B cell (primary cell): ENCODE measurements around the gene FAM229A. TPM values are rescaled to one million over a fixed set of nuclear protein-coding genes. Genes with fewer than 3 reads are reported as not detected.
A peak's percentile ranks its signal among the peaks of the same experiment; 100 is the strongest.

ENCODE experiments used
- ATAC-seq: fragments of 200-7000 bp; cut with Tn5 transposase; one replicate; pipeline ENCODE4 v1.10.0; 2021; ENCODE audit warnings: low read depth, mild to moderate bottlenecking, moderate number of reproducible peaks, moderate library complexity
- CTCF ChIA-PET: fragments of 350-600 bp; sonication (Branson Sonifier 250); formaldehyde crosslinking; loops from one replicate; lab custom pipeline; 2021; ENCODE audit warnings: antibody characterized with exemption, inconsistent platforms; lab: Charles Lee
- POLR2A ChIA-PET: fragments of 350-600 bp; sonication (Branson Sonifier 250); formaldehyde crosslinking; loops from one replicate; lab custom pipeline; 2021; ENCODE audit warnings: antibody characterized with exemption; lab: Charles Lee
- DNase-seq: peaks from one replicate; pipeline ENCODE4 v3.0.0; 2013
- H2AFZ ChIP-seq: 2 replicates; pipeline ENCODE4 v1.6.1; 2012; ENCODE audit warnings: mild to moderate bottlenecking, low read depth, low read length; ENCODE audit not compliant: insufficient read depth, poor library complexity, severe bottlenecking
- H3K27ac ChIP-seq, 2 donors: 1 replicate in 1 of 2; 2 replicates in 1 of 2; pipeline ENCODE4 v1.5.1; 2012 to 2013; ENCODE audit warnings: low read length in 2 of 2, mild to moderate bottlenecking in 2 of 2, moderate library complexity in 1 of 2
- H3K27me3 ChIP-seq, 4 experiments: fragments of 200-600 bp in 1 of 4; sonication (generic) in 1 of 4; replicated peaks in 1 of 4; 1 replicate in 2 of 4; 2 replicates in 2 of 4; pipeline versions ENCODE4 v1.6.1 to v1.7.0; 2013 to 2016; ENCODE audit warnings: low read length in 3 of 4, mild to moderate bottlenecking in 2 of 4, mixed read lengths in 1 of 4, moderate library complexity in 1 of 4; ENCODE audit not compliant: insufficient read depth in 4 of 4, control insufficient read depth in 3 of 4; ENCODE audit errors: control extremely low read depth in 1 of 4
- H3K36me3 ChIP-seq, 2 experiments: replicated peaks in 1 of 2; 1 replicate in 1 of 2; 2 replicates in 1 of 2; pipeline versions ENCODE4 v1.6.1 to v1.7.1; 2013; ENCODE audit warnings: low read length in 1 of 2; ENCODE audit not compliant: insufficient read depth in 2 of 2, control insufficient read depth in 1 of 2; ENCODE audit errors: control extremely low read depth in 1 of 2, extremely low read depth in 1 of 2
- H3K4me1 ChIP-seq, 2 donors: fragments of 200-600 bp in 1 of 2; sonication (generic) in 1 of 2; 1 replicate in 1 of 2; 2 replicates in 1 of 2; pipeline versions ENCODE4 v1.5.1 to v1.6.1; 2013 to 2017; ENCODE audit warnings: low read length in 2 of 2; ENCODE audit not compliant: control insufficient read depth in 2 of 2, insufficient read depth in 2 of 2
- H3K4me2 ChIP-seq: replicated peaks from 2 replicates; pipeline ENCODE3; 2012; ENCODE audit warnings: mild to moderate bottlenecking, low read depth, low read length; ENCODE audit not compliant: poor library complexity, severe bottlenecking
- H3K4me3 ChIP-seq, 5 experiments: fragments of 200-600 bp in 1 of 5; sonication (generic) in 1 of 5; 1 replicate in 3 of 5; 2 replicates in 2 of 5; pipeline versions ENCODE4 v1.5.1 to v1.7.0; 2011 to 2016; ENCODE audit warnings: low read length in 4 of 5, mild to moderate bottlenecking in 4 of 5, low read depth in 2 of 5, control low read depth in 1 of 5, moderate library complexity in 1 of 5; ENCODE audit not compliant: insufficient read depth in 1 of 5; ENCODE audit errors: control extremely low read depth in 1 of 5, extremely low read depth in 1 of 5
- H3K79me2 ChIP-seq: fragments of 200-600 bp; sonication (generic); one replicate; pipeline ENCODE4 v1.6.0; 2016; ENCODE audit warnings: low read length; ENCODE audit not compliant: control insufficient read depth, insufficient read depth
- H3K9ac ChIP-seq: fragments of 200-600 bp; sonication (generic); 2 replicates; pipeline ENCODE4 v1.6.1; 2017; ENCODE audit warnings: mild to moderate bottlenecking, low read length, moderate library complexity
- H3K9me3 ChIP-seq, 3 donors: one replicate each; pipeline versions ENCODE4 v1.6.1 to v1.7.1; 2013; ENCODE audit warnings: low read length in 2 of 3; ENCODE audit not compliant: control insufficient read depth in 2 of 3, insufficient read depth in 1 of 3; ENCODE audit errors: control extremely low read depth in 1 of 3
- H4K20me1 ChIP-seq: 2 replicates; pipeline ENCODE4 v1.6.0; 2012; ENCODE audit warnings: mild to moderate bottlenecking, low read length; ENCODE audit not compliant: insufficient read depth, control insufficient read depth, poor library complexity, severe bottlenecking
- H3K27ac Mint-ChIP-seq: one replicate; pipeline ENCODE4 v1.8.0; 2021; ENCODE audit warnings: mixed read lengths
- H3K27me3 Mint-ChIP-seq: one replicate; pipeline ENCODE4 v1.8.0; 2021; ENCODE audit warnings: mixed read lengths
- H3K4me1 Mint-ChIP-seq: one replicate; pipeline ENCODE4 v1.8.0; 2021; ENCODE audit warnings: mixed read lengths
- H3K4me3 Mint-ChIP-seq: one replicate; pipeline ENCODE4 v1.8.0; 2021; ENCODE audit warnings: mixed read lengths
- H3K9me3 Mint-ChIP-seq: one replicate; pipeline ENCODE4 v1.8.0; 2022; ENCODE audit warnings: mixed read lengths; ENCODE audit not compliant: insufficient read depth
- EZH2 ChIP-seq: IDR thresholded peaks from 2 replicates; pipeline ENCODE4 v1.6.1; 2012; ENCODE audit warnings: borderline replicate concordance, low read depth, mild to moderate bottlenecking, moderate library complexity, low read length; ENCODE audit not compliant: insufficient read depth, poor library complexity, severe bottlenecking
- WGBS: methylation state at CpG from one replicate; pipeline ENCODE4 v1.1.5; 2013; ENCODE audit warnings: missing lambda C conversion rate; ENCODE audit not compliant: insufficient coverage; 5-methylcytosine and 5-hydroxymethylcytosine counted together
- intact Hi-C: fragments of 100-400 bp; cut with micrococcal nuclease; formaldehyde crosslinking; loops from one replicate; pipeline ENCODE4 v1.10.0; 2022
- polyA plus RNA-seq: library from polyadenylated mRNA; depleted of rRNA; stranded (reverse); fragments of >200 nt; gene quantifications from 2 replicates; pipeline ENCODE4 v1.2.3, GENCODE V29; 2012
- total RNA-seq, 2 donors: library from RNA; stranded (reverse); fragments of 120-200 nt in 1 of 2; gene quantifications; 1 replicate in 1 of 2; 2 replicates in 1 of 2; pipeline versions ENCODE4 v1.2.3 to v1.2.4, GENCODE V29; 2013 to 2022
- TF ChIP-seq, protein P1 (sequence below): fragments of 200-600 bp; IDR thresholded peaks from one replicate; pipeline ENCODE4 v1.8.0; 2022; ENCODE audit warnings: antibody characterized with exemption, mild to moderate bottlenecking

The FAM229A gene
- total and polyA plus RNA-seq, 2 donors (not counting 1 experiment from before 2014, with no cell fraction given) = 33.3 to 33.8 TPM

DNA sequence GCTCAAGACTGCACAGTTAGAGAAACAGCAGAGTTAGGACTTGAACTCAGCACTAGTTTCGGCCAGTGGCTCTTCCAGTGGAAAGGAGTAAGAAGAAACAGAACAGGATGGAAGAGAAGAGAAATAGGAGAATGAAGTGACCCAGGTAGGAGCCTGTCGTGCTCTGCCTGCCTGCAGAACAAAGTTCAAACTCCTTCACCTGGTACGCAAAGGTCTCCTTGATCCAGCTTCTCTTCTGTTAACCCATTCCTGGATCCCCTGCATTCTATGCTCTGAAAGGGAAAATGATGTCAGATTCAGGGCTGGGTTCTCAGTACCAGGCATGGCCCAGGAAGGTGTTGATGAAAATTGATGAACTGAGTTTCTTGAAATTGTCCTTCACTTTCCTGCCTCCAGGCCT lies 3.9 kb downstream of the FAM229A start:
- WGBS = 100% methylated on average over 1 of the region's 3 CpGs
- ATAC-seq = no peak
- peaks cover 27% of the 10 kb centered on the region for H3K4me1 Mint-ChIP-seq

DNA sequence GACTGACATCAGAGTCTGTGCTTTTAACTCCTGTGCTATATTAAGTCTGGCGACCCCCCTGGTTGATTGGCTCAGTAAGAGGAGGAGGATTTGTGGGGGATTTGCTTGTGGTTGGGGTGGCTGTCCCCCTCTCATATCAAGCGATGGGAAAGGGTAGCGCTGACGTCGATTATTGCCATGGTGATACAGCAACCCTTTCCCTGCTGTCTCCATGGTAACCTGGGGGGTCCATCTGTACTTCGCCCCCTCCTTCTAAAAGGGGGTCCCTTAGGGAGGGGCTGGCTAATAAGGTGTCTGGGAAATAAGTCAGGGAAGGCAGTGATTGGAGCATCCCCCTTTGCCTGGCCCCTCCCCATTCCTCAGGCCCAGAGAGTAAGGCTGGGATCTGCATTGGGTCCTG lies 4.7 kb downstream of the FAM229A start:
- TF ChIP-seq, protein P1, sequence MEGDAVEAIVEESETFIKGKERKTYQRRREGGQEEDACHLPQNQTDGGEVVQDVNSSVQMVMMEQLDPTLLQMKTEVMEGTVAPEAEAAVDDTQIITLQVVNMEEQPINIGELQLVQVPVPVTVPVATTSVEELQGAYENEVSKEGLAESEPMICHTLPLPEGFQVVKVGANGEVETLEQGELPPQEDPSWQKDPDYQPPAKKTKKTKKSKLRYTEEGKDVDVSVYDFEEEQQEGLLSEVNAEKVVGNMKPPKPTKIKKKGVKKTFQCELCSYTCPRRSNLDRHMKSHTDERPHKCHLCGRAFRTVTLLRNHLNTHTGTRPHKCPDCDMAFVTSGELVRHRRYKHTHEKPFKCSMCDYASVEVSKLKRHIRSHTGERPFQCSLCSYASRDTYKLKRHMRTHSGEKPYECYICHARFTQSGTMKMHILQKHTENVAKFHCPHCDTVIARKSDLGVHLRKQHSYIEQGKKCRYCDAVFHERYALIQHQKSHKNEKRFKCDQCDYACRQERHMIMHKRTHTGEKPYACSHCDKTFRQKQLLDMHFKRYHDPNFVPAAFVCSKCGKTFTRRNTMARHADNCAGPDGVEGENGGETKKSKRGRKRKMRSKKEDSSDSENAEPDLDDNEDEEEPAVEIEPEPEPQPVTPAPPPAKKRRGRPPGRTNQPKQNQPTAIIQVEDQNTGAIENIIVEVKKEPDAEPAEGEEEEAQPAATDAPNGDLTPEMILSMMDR = no peak
- TF ChIP-seq EZH2 = no peak
- no peak overlapping the region for H3K4me2 ChIP-seq
- H3K36me3 ChIP-seq = no peaks in the 10 kb centered on the region
- ChIA-PET CTCF (interaction anchor here (1.1 kb wide), 1 partner anchor 142 kb away, joined by 4 read pairs; no protein-coding TSS in a partner anchor), POLR2A (no interaction called here)
- Mint-ChIP-seq H3K27ac (no peak overlapping the region), H3K4me3 (no peak overlapping the region), H3K9me3 (no peaks in the 10 kb centered on the region), H3K27me3 (no peaks in the 10 kb centered on the region), H3K4me1 (peaks cover 27% of the 10 kb centered on the region)
- no peaks in the 10 kb centered on the region for H3K9me3 ChIP-seq
- H3K27ac ChIP-seq = no peak overlapping the region
- WGBS = 100% methylated on average over 2 of the region's 6 CpGs
- H4K20me1 ChIP-seq = no peaks in the 10 kb centered on the region
- no peak for DNase-seq
- no peak for ATAC-seq
- H3K4me3 ChIP-seq = no peak overlapping the region
- intact Hi-C loops = loop anchor here (10.0 kb wide), 1 partner anchor 713 kb away; the partner anchor contains the start of gene PEF1
- no peak overlapping the region for H3K9ac ChIP-seq
- H2AFZ ChIP-seq = no peak overlapping the region
- H3K79me2 ChIP-seq = no peaks in the 10 kb centered on the region
- H3K27me3 ChIP-seq = no peaks in the 10 kb centered on the region
- H3K4me1 ChIP-seq = peaks cover 22 to 35% of the 10 kb centered on the region in 2 donors

More for the DNA sequence above, 3.9 kb downstream of the FAM229A start:
- Histone ChIP-seq H3K36me3 (no peaks in the 10 kb centered on the region), H3K27ac (no peak overlapping the region), H3K4me2 (no peak overlapping the region), H3K9me3 (no peaks in the 10 kb centered on the region), H3K27me3 (no peaks in the 10 kb centered on the region), H3K79me2 (no peaks in the 10 kb centered on the region), H3K4me1 (peaks cover 22 to 35% of the 10 kb centered on the region in 2 donors), H3K9ac (no peak overlapping the region), H2AFZ (no peak overlapping the region), H4K20me1 (no peaks in the 10 kb centered on the region), H3K4me3 (no peak overlapping the region)
- POLR2A ChIA-PET = interaction anchor here (1.1 to 2.3 kb wide), 2 partner anchors 14 to 22 kb away, joined by 4 to 23 read pairs; partner anchors contain the start of gene MARCKSL1
- intact Hi-C loops = loop anchor here (10.0 kb wide), 1 partner anchor 714 kb away; the partner anchor contains the start of gene PEF1
- CTCF ChIA-PET = interaction anchor here (0.6 to 2.8 kb wide), 5 partner anchors 11 to 143 kb away, joined by 3 to 18 read pairs (median 4); partner anchors contain the start of gene MARCKSL1
- no peak for DNase-seq
- peak overlapping the region; percentile 60 for H3K27ac Mint-ChIP-seq
- H3K27me3 Mint-ChIP-seq = no peaks in the 10 kb centered on the region
- H3K9me3 Mint-ChIP-seq = no peaks in the 10 kb centered on the region
- H3K4me3 Mint-ChIP-seq = no peak overlapping the region
- TF ChIP-seq, protein P1 = no peak
- no peak for TF ChIP-seq EZH2
